Measurements from ENCODE around the gene ZNF358. TPM values are rescaled to one million over a fixed set of nuclear protein-coding genes. Genes with fewer than 3 reads are reported as not detected.

ZNF358 gene
- total RNA-seq, 1 donor from 2014 or later: 86.1 TPM

- H3K36me3 Mint-ChIP-seq (ENCODE audit: insufficient read depth): peaks cover 11% of the 10 kb centered on the region
- peaks cover 15% of the 10 kb centered on the region for H3K4me1 Mint-ChIP-seq (ENCODE audit: low read depth)
- H3K9me3 Mint-ChIP-seq (ENCODE audit: low read depth): no peaks in the 10 kb centered on the region
- no peak for TF ChIP-seq CTCF (IDR thresholded peaks at IDR 0.05; ENCODE audit: unreplicated experiment)
- H3K27ac Mint-ChIP-seq: peak overlapping the region; percentile 92
- peak overlapping the region; percentile 90 for H3K4me3 Mint-ChIP-seq (ENCODE audit: low read depth)
- H3K27me3 Mint-ChIP-seq: no peaks in the 10 kb centered on the region
- DNase-seq (ENCODE audit: low spot score, unreplicated experiment): no peak
Measured at GRCh38 chr19:7516333-7516732, 430 bp downstream of the ZNF358 start.

- Mint-ChIP-seq H3K27ac (peak overlapping the region; percentile 92), H3K4me3 (ENCODE audit: low read depth) (peak overlapping the region; percentile 90), H3K4me1 (ENCODE audit: low read depth) (peaks cover 16% of the 10 kb centered on the region), H3K36me3 (ENCODE audit: insufficient read depth) (peaks cover 11% of the 10 kb centered on the region), H3K27me3 (no peaks in the 10 kb centered on the region), H3K9me3 (ENCODE audit: low read depth) (no peaks in the 10 kb centered on the region)
- no peak for DNase-seq (ENCODE audit: low spot score, unreplicated experiment)
- no peak for TF ChIP-seq CTCF (IDR thresholded peaks at IDR 0.05; ENCODE audit: unreplicated experiment)
Measured at GRCh38 chr19:7516878-7517277, 975 bp downstream of the ZNF358 start.

GRCh38 chr19:7519361-7520130 is 3.6 kb downstream of the ZNF358 start:
- Mint-ChIP-seq H3K27me3 (no peaks in the 10 kb centered on the region), H3K4me1 (ENCODE audit: low read depth) (peaks cover 23% of the 10 kb centered on the region), H3K36me3 (ENCODE audit: insufficient read depth) (peaks cover 11% of the 10 kb centered on the region), H3K9me3 (ENCODE audit: low read depth) (no peaks in the 10 kb centered on the region), H3K4me3 (ENCODE audit: low read depth) (no peak overlapping the region), H3K27ac (peak overlapping the region; percentile 82)
- no peak for DNase-seq (ENCODE audit: low spot score, unreplicated experiment)
- no peak for TF ChIP-seq CTCF (IDR thresholded peaks at IDR 0.05; ENCODE audit: unreplicated experiment)

GRCh38 chr19:7520131-7521051 is 4.5 kb downstream of the ZNF358 start:
- H3K4me1 Mint-ChIP-seq (ENCODE audit: low read depth): peaks cover 22% of the 10 kb centered on the region
- no peaks in the 10 kb centered on the region for H3K9me3 Mint-ChIP-seq (ENCODE audit: low read depth)

More at GRCh38 chr19:7520131-7521051, 4.5 kb downstream of the ZNF358 start:
- Mint-ChIP-seq H3K27me3 (no peaks in the 10 kb centered on the region), H3K4me3 (ENCODE audit: low read depth) (no peak overlapping the region), H3K36me3 (ENCODE audit: insufficient read depth) (peaks cover 11% of the 10 kb centered on the region), H3K27ac (no peak overlapping the region)
- TF ChIP-seq CTCF (IDR thresholded peaks at IDR 0.05; ENCODE audit: unreplicated experiment): no peak
- no peak for DNase-seq (ENCODE audit: low spot score, unreplicated experiment)

All from progenitor cell of endocrine pancreas (in vitro differentiated cells).